Measurements from ENCODE around the gene PAK1.

DNA sequence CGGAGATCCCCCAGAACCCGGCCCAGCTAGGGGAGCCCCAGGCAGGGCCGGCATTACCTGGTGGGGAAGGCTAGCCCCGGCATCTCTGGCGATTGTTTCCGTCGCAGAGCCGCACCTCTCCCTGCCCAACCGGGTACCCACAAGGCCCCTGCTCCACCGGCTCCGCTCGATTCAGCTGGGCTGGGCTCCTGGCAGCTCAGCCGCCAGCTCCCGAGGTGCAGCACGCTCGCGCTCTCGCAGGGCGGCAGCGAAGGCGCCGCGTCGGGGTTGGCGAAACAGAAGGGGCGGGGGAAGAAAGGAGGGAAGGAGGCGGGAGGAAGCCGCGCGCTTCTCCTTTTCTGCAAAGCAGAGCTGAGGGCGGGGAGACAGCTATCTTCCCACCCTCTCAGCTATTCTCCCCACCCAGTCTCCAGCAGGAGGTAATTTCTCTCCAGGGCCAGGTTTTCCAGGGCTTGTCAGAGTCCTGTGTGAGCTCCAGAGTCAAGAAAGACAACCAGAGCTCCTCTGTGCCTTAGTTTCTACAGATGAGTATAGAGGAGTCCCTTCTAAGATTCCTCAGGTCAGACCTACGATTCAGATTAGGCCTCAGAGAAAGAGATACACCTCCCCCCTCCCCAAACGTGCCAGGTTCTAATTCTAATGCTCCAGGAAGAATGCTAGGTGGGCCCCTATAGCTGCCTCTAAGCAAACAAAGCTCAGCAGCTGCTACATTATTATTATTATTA, 62.0 kb downstream of the PAK1 start:
- TF ChIP-seq, protein P1, sequence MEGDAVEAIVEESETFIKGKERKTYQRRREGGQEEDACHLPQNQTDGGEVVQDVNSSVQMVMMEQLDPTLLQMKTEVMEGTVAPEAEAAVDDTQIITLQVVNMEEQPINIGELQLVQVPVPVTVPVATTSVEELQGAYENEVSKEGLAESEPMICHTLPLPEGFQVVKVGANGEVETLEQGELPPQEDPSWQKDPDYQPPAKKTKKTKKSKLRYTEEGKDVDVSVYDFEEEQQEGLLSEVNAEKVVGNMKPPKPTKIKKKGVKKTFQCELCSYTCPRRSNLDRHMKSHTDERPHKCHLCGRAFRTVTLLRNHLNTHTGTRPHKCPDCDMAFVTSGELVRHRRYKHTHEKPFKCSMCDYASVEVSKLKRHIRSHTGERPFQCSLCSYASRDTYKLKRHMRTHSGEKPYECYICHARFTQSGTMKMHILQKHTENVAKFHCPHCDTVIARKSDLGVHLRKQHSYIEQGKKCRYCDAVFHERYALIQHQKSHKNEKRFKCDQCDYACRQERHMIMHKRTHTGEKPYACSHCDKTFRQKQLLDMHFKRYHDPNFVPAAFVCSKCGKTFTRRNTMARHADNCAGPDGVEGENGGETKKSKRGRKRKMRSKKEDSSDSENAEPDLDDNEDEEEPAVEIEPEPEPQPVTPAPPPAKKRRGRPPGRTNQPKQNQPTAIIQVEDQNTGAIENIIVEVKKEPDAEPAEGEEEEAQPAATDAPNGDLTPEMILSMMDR (IDR thresholded peaks at IDR 0.05): no peak
- no peak for TF ChIP-seq EZH2 (IDR thresholded peaks at IDR 0.05; ENCODE audit: borderline replicate concordance, insufficient read depth, low read depth, low read length, poor library complexity, severe bottlenecking)

All from B cell (primary cell).